Ectodermal cell (in vitro differentiated cells): ENCODE results near the gene RELT.

Experiments
- H3K27ac ChIP-seq: 2 replicates; pipeline ENCODE4 v1.7.0; 2013; ENCODE audit warnings: mild to moderate bottlenecking, low read depth, low read length; ENCODE audit not compliant: insufficient read depth, poor library complexity, severe bottlenecking
- H3K27me3 ChIP-seq: 2 replicates; pipeline ENCODE4 v1.7.0; 2013; ENCODE audit warnings: mild to moderate bottlenecking, low read length; ENCODE audit not compliant: insufficient read depth, control insufficient read depth, poor library complexity, severe bottlenecking
- H3K36me3 ChIP-seq: one replicate; pipeline ENCODE4 v1.7.0; 2013; ENCODE audit warnings: low read length; ENCODE audit not compliant: control insufficient read depth, insufficient read depth
- H3K4me1 ChIP-seq: one replicate; pipeline ENCODE4 v1.7.0; 2013; ENCODE audit warnings: low read length; ENCODE audit not compliant: control insufficient read depth, insufficient read depth
- H3K4me3 ChIP-seq: 2 replicates; pipeline ENCODE4 v1.7.0; 2013; ENCODE audit warnings: low read depth, low read length, control low read depth; ENCODE audit not compliant: insufficient read depth
- H3K9me3 ChIP-seq: 2 replicates; pipeline ENCODE4 v1.7.0; 2013; ENCODE audit warnings: mild to moderate bottlenecking, low read length, moderate library complexity; ENCODE audit not compliant: control insufficient read depth
- WGBS, 2 experiments: methylation state at CpG; one replicate each; pipeline ENCODE4 v1.1.7; 2013; ENCODE audit warnings: missing lambda C conversion rate in 2 of 2; 5-methylcytosine and 5-hydroxymethylcytosine counted together

Gene RELT

DNA sequence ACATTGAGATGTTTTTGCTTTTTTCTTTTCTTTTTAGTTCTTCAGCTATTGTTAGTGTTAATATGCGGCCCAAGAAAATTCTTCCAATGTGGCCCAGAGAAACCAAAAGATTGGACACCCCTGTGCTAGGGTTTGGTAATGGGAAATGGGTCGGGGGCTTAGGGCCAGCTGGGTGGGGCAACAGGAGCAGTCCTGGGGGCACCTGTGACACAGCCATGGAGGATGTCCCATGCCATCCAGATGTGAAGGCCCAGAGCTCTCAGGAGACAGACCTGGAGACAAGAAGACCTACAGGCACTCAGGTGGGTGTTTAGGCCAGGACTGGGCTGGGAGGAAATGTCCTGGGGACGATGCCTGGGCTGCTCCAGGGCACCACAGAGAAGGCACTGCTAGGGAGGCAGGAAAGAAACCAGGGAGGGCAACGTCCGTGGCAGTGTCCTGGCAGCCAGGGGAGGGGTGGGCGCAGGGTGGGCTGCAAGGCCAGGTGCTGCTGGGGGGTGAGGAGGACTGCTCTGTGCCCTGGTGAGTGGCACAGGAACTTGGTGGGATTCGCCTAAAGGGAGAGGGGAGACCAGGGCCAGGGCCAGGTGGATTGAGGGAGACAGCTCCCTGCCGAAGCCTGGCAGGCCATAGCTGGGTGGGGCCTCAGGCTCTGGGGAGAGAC lies 21.4 kb downstream of the RELT start:
- peaks cover 15% of the 10 kb centered on the region for H3K4me1 ChIP-seq
- no peak overlapping the region for H3K27ac ChIP-seq
- WGBS, 2 experiments: 94 to 95% methylated on average over 8 of the region's 8 CpGs
- no peaks in the 10 kb centered on the region for H3K27me3 ChIP-seq
- H3K4me3 ChIP-seq: no peak overlapping the region
- H3K9me3 ChIP-seq: no peaks in the 10 kb centered on the region
- H3K36me3 ChIP-seq: peaks cover 5% of the 10 kb centered on the region

DNA sequence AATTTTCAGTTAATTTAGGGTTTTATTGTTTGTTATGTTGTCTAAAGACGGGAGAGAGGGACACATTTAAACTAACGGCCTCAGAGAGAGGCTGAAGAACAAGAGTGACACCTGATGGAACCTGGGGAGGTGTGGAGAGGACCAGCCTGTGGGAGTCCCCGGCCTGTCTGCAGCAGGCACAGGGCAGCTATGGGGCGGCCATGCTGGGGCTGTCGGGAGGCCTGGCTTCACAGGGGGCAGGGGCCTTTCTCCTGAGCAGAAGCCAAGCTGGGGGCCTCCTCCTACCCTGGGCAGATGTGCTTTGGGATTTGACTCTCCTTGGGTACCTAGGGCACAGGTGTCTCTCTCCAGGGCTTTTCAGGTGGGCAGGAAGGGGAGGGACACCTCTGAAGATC lies 21.9 kb downstream of the RELT start:
- Histone ChIP-seq H3K27ac (no peak overlapping the region), H3K36me3 (peaks cover 5% of the 10 kb centered on the region), H3K27me3 (no peaks in the 10 kb centered on the region), H3K9me3 (no peaks in the 10 kb centered on the region), H3K4me3 (no peak overlapping the region), H3K4me1 (peaks cover 18% of the 10 kb centered on the region)
- WGBS, 2 experiments: 92% methylated on average over 5 of the region's 5 CpGs

- Histone ChIP-seq H3K4me3 (no peak overlapping the region), H3K4me1 (peaks cover 18% of the 10 kb centered on the region), H3K36me3 (peaks cover 5% of the 10 kb centered on the region), H3K9me3 (no peaks in the 10 kb centered on the region), H3K27ac (no peak overlapping the region), H3K27me3 (no peaks in the 10 kb centered on the region)
- WGBS, 2 experiments: 94 to 96% methylated on average over 2 of the region's 2 CpGs
Observed at GRCh38 chr11:73398721-73399120, 22.5 kb downstream of the RELT start.

DNA sequence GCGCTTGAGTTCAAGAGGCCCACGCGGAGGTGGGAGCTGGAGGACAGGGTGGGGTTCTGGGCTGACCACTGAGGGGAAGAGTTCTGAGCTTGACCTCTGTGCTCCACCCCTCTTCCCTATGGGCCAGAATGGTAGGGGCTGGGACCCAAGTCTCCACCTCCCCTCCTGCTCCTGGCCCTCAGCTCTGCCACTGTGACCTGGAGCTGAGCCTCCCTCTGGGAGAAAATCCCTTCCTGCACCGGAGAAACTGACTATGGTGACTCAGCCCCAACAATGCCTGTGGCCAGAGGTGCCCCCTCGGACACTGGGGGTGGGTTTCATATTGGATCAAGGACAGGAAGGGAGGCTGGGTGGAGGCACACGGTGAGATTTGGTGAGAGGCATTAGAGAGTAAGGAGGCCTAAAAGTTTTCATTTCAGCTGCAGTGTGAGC lies 23.0 kb downstream of the RELT start:
- H3K9me3 ChIP-seq: no peaks in the 10 kb centered on the region
- H3K36me3 ChIP-seq: peaks cover 5% of the 10 kb centered on the region
- H3K4me1 ChIP-seq: peaks cover 18% of the 10 kb centered on the region
- no peak overlapping the region for H3K27ac ChIP-seq
- H3K27me3 ChIP-seq: no peaks in the 10 kb centered on the region
- WGBS, 2 experiments: 86 to 91% methylated on average over 6 of the region's 6 CpGs
- no peak overlapping the region for H3K4me3 ChIP-seq

DNA sequence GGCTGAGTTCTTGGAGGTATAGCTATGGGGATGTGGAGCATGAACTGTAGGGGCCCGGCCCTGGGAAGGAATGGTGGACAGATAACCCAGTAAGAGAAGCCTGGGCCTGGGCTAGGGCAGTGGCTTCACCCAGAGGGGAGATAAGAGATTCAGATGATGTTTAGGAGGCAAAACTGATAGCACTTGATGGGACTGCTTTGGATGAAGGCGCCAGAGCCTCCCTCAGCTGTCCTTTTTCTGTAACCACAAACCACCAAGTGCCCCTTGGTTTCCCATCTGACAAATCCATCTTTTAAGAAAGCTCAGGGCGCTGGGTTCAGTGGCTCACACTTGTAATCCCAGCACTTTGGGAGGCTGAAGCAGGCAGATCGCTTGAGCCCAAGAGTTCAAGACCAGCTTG lies 23.4 kb downstream of the RELT start:
- Histone ChIP-seq H3K27ac (no peak overlapping the region), H3K36me3 (peaks cover 4% of the 10 kb centered on the region), H3K4me1 (peaks cover 18% of the 10 kb centered on the region), H3K27me3 (no peaks in the 10 kb centered on the region), H3K4me3 (no peak overlapping the region), H3K9me3 (no peaks in the 10 kb centered on the region)
- WGBS, 2 experiments: 90 to 96% methylated on average over 4 of the region's 4 CpGs

- no peaks in the 10 kb centered on the region for H3K9me3 ChIP-seq
- WGBS, 2 experiments: 79 to 82% methylated on average over 6 of the region's 6 CpGs
- no peaks in the 10 kb centered on the region for H3K27me3 ChIP-seq
- no peaks in the 10 kb centered on the region for H3K36me3 ChIP-seq
- H3K4me3 ChIP-seq: no peak overlapping the region
- H3K4me1 ChIP-seq: peaks cover 18% of the 10 kb centered on the region
- no peak overlapping the region for H3K27ac ChIP-seq
Observed at GRCh38 chr11:73400293-73400692, 24.1 kb downstream of the RELT start.

- Histone ChIP-seq H3K27ac (no peak overlapping the region), H3K36me3 (no peaks in the 10 kb centered on the region), H3K4me3 (no peak overlapping the region), H3K27me3 (no peaks in the 10 kb centered on the region), H3K4me1 (peaks cover 18% of the 10 kb centered on the region), H3K9me3 (no peaks in the 10 kb centered on the region)
- 94 to 95% methylated on average over 3 of the region's 3 CpGs for WGBS, 2 experiments
Observed at GRCh38 chr11:73401217-73401923, 25.2 kb downstream of the RELT start.

- WGBS, 2 experiments: 88 to 89% methylated on average over 15 of the region's 15 CpGs
- no peaks in the 10 kb centered on the region for H3K9me3 ChIP-seq
- no peak overlapping the region for H3K27ac ChIP-seq
- peaks cover 18% of the 10 kb centered on the region for H3K4me1 ChIP-seq
- no peaks in the 10 kb centered on the region for H3K27me3 ChIP-seq
- no peaks in the 10 kb centered on the region for H3K36me3 ChIP-seq
- no peak overlapping the region for H3K4me3 ChIP-seq
Observed at GRCh38 chr11:73401924-73402833, 26.0 kb downstream of the RELT start.

- Histone ChIP-seq H3K27ac (no peak overlapping the region), H3K4me1 (peaks cover 18% of the 10 kb centered on the region), H3K4me3 (no peak overlapping the region), H3K9me3 (no peaks in the 10 kb centered on the region), H3K36me3 (no peaks in the 10 kb centered on the region), H3K27me3 (no peaks in the 10 kb centered on the region)
- 79 to 87% methylated on average over 1 of the region's 1 CpG for WGBS, 2 experiments
Observed at GRCh38 chr11:73402834-73403185, 26.6 kb downstream of the RELT start.

- no peaks in the 10 kb centered on the region for H3K9me3 ChIP-seq
- no peak overlapping the region for H3K27ac ChIP-seq
- H3K4me1 ChIP-seq: peaks cover 18% of the 10 kb centered on the region
- no peaks in the 10 kb centered on the region for H3K27me3 ChIP-seq
- no peaks in the 10 kb centered on the region for H3K36me3 ChIP-seq
- WGBS, 2 experiments: 94% methylated on average over 5 of the region's 5 CpGs
- H3K4me3 ChIP-seq: no peak overlapping the region
Observed at GRCh38 chr11:73403541-73403940, 27.3 kb downstream of the RELT start.
